HG02642 (cell line): ENCODE results near the gene ATP2B3.

Experiments
- ATAC-seq: cut with Tn5 transposase; IDR thresholded peaks from one replicate; pipeline ENCODE4 v1.9.1; 2021; ENCODE audit warnings: mild to moderate bottlenecking; ENCODE audit not compliant: unreplicated experiment, poor library complexity

The ATP2B3 gene

GRCh38 chrX:153628665-153629064 lies 111.2 kb downstream of the ATP2B3 start:
- ATAC-seq = no peak

GRCh38 chrX:153631346-153631745 lies 113.9 kb downstream of the ATP2B3 start:
- ATAC-seq = no peak

DNA sequence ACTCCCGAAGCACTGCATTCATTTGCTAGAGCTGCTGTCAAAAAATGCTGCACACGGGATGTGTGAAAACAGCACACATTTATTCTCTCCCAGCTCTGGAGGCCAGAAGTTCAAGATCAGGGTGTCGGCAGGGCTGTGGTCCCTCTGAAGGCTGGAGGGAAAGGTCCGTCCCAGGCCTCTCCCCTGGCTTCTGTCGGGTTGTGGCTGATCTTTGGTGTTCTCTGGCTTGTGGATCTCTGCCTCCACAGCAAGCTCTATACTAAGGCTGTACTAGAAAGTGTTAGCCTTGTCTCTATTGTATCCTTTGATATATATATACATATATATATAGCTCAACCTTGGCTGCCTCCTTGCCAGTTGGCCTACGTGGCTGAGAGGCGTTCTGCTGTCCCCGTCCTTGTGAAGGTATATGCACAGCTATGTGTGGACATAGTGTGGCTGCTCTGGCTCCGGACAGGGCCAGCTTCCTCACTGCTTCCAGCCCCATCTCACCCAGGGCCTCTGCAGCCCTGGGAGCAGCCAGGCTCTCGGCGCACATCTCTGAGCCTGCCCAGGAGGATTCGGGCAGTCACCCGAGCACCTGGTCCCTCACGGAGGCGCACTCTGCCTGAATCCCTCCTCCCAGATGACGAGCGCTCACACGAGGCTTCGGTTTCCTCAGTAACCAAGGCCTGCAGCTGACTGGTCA lies 114.6 kb downstream of the ATP2B3 start:
- no peak for ATAC-seq
